ENCODE results near the gene NPR3.

NPR3 gene

DNA sequence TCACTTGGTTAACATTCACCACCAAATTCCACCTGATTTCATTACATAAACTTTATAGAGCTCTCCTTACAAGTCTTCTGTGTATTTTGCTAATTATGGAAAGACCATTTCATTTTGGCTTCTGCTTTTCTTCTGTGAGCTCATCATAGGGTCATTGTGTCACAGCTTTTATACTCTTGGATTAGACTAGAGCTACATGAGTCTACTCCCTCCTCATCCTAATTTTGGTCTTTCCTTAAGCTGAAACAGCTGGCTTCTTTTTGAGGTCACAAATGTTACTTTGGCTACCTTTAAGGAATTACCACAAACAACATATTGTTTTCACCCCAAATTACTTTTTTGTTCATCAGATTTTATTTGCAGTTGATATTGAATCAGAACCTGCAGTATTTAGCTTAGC, 103.0 kb downstream of the NPR3 start:
- DNase-seq = no peak

- DNase-seq = no peak
Observed at GRCh38 chr5:32814620-32815019, 103.5 kb downstream of the NPR3 start.

- no peak for DNase-seq
Observed at GRCh38 chr5:32827981-32828380, 116.9 kb downstream of the NPR3 start.

- no peak for DNase-seq
Observed at GRCh38 chr5:32828492-32828891, 117.4 kb downstream of the NPR3 start.

- DNase-seq = no peak
Observed at GRCh38 chr5:32831624-32832023, 120.5 kb downstream of the NPR3 start.

DNA sequence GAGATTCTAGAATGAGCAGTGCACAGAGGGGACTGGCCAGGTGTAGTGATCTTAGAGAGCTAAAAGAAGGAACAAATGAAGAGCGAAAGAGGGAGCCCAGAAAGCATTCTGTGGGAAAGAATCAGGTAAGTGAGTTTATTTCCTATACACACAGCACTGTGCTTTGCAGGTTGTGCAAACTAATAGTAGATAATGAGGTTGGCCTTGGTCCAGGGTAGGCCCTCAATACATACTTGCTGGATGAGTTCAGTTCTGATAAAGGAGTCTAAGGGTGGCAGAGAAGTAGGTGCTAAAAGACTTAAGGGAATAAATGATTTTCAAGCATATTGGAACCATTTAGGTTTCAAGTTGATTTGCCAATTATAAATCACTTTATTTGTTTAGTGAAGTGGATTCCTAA, 122.0 kb downstream of the NPR3 start:
- DNase-seq = no peak

- peak; percentile 38 to 49 for DNase-seq
Observed at GRCh38 chr5:32833663-32834062, 122.5 kb downstream of the NPR3 start.

GRCh38 chr5:32834251-32834650, 123.1 kb downstream of the NPR3 start:
- peak in 1 of 2 experiments; percentile 7 for DNase-seq

DNA sequence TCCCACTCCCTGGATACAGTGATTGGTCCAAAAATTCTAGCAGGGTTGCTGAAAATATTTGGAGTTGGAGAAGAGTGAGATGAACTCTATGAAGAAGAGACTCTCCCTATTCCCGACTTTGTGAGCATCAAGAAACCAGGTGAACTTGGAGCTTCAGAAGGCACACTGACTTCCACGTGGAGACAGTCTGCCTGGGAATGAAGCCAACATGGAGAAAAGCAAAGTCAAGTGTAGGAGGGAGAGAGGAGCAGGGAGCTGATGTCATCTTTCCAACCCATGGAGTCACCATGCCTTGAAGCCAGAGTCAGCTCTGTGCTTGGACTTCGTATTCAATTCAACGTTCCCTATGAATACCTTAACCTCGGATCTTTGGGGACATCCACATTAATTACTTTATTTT, 125.1 kb downstream of the NPR3 start:
- no peak for DNase-seq

- no peak for DNase-seq
Observed at GRCh38 chr5:32837211-32837610, 126.1 kb downstream of the NPR3 start.

GRCh38 chr5:32839106-32839505, 128.0 kb downstream of the NPR3 start:
- DNase-seq = no peak

- DNase-seq = no peak
Observed at GRCh38 chr5:32840606-32841005, 129.5 kb downstream of the NPR3 start.

Data from Kasumi-1 (cell line).